ENCODE results near the gene PHACTR2. TPM values are rescaled to one million over a fixed set of nuclear protein-coding genes. Genes with fewer than 3 reads are reported as not detected.

The PHACTR2 gene
- total RNA-seq, 1 experiment from 2014 or later, result 39.8 TPM

DNA sequence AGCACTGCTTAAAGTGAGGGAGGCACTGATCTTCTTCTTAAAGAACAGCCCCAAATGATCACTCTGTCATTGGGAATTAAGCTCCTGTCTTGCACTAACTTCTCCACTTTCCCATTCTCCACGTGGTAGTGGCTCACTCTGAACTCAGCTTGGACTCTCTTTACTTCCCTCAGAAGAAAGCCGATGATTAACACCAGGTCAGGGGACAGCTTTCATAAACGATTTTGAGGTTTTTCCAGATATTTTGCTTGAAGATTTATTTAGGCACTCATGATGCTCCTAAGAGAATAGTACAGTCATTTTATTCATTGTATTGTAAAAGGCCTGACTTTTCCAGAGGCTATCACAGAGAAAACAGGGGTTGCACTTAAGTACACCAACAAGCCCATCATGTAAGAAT lies 84.4 kb downstream of the PHACTR2 start:
- CTCF ChIA-PET, result no interaction called here
- no TSS peak for BruUV-seq (replicated peaks)

DNA sequence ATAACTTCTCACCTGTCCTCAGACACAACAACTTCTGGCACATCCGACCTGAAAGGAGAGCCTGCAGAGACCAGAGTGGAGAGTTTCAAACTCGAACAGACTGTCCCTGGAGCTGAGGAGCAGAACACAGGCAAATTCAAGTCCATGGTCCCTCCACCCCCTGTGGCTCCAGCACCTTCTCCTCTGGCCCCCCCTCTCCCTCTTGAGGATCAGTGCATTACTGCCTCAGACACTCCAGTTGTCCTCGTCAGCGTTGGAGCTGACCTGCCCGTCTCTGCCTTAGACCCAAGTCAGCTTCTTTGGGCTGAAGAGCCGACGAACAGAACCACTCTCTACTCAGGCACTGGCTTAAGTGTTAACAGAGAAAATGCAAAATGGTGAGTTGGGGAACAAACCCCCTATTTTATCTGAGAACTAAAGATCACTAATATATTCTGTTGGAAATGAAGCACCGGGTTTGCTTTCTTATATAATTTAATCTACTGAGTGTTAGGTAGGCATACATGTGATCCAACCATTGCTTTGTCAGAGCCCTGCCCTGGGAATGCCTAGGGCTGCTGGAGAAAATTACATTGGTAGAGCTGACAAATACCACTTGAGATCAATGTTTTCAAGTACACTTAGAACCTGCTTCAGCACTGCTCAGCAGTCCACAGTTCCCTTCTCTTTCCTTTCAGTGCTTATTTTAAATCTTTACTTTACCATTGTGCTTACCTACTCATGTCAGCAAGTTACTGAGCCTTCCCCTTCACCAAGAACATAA lies 87.8 kb downstream of the PHACTR2 start:
- intact Hi-C loops (cut with micrococcal nuclease; ENCODE audit: unreplicated experiment), result no loop called here
- H3F3A ChIP-seq (ENCODE audit: insufficient read depth, low read depth), result no peaks in the 10 kb centered on the region
- H4K20me1 ChIP-seq (ENCODE audit: insufficient read depth), result no peaks in the 10 kb centered on the region
- H3K79me2 ChIP-seq (ENCODE audit: low read depth), result no peaks in the 10 kb centered on the region
- H3K9me2 ChIP-seq (ENCODE audit: insufficient read depth), result no peaks in the 10 kb centered on the region; the same call in 1 of the 2 replicates
- ChIA-PET POLR2A (ENCODE audit: unreplicated experiment) (no interaction called here), CTCF (no interaction called here)
- no peak for DNase-seq
- no peaks in the 10 kb centered on the region for H3K9me3 ChIP-seq (ENCODE audit: insufficient read depth, low read depth)
- H3K4me1 ChIP-seq (replicated peaks; ENCODE audit: insufficient read depth), result no peaks in the 10 kb centered on the region
- H2AFZ ChIP-seq, result no peak overlapping the region
- TF ChIP-seq, protein P1, sequence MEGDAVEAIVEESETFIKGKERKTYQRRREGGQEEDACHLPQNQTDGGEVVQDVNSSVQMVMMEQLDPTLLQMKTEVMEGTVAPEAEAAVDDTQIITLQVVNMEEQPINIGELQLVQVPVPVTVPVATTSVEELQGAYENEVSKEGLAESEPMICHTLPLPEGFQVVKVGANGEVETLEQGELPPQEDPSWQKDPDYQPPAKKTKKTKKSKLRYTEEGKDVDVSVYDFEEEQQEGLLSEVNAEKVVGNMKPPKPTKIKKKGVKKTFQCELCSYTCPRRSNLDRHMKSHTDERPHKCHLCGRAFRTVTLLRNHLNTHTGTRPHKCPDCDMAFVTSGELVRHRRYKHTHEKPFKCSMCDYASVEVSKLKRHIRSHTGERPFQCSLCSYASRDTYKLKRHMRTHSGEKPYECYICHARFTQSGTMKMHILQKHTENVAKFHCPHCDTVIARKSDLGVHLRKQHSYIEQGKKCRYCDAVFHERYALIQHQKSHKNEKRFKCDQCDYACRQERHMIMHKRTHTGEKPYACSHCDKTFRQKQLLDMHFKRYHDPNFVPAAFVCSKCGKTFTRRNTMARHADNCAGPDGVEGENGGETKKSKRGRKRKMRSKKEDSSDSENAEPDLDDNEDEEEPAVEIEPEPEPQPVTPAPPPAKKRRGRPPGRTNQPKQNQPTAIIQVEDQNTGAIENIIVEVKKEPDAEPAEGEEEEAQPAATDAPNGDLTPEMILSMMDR (conservative IDR thresholded peaks at IDR 0.05), result no peak
- no peak for TF ChIP-seq EZH2 (IDR thresholded peaks at IDR 0.05; ENCODE audit: low read depth)
- no peak overlapping the region for H3K4me2 ChIP-seq
- H3K36me3 ChIP-seq (ENCODE audit: low read depth), result no peaks in the 10 kb centered on the region
- no TSS peak for BruUV-seq (replicated peaks)
- H3K4me3 ChIP-seq, result no peak overlapping the region
- no peak overlapping the region for H3K27ac ChIP-seq
- no peaks in the 10 kb centered on the region for H3K27me3 ChIP-seq (ENCODE audit: insufficient read depth, low read depth)

More for the DNA sequence above, 84.4 kb downstream of the PHACTR2 start:
- H4K20me1 ChIP-seq (ENCODE audit: insufficient read depth), result no peaks in the 10 kb centered on the region
- no peak overlapping the region for H2AFZ ChIP-seq
- H3K9me3 ChIP-seq (ENCODE audit: insufficient read depth, low read depth), result no peaks in the 10 kb centered on the region
- TF ChIP-seq, protein P1 (conservative IDR thresholded peaks at IDR 0.05), result no peak
- no peak for TF ChIP-seq EZH2 (IDR thresholded peaks at IDR 0.05; ENCODE audit: low read depth)
- H3K36me3 ChIP-seq (ENCODE audit: low read depth), result no peaks in the 10 kb centered on the region
- H3K4me1 ChIP-seq (replicated peaks; ENCODE audit: insufficient read depth), result no peaks in the 10 kb centered on the region
- no peak for DNase-seq
- no peak overlapping the region for H3K4me2 ChIP-seq
- H3K4me3 ChIP-seq, result no peak overlapping the region
- H3K27me3 ChIP-seq (ENCODE audit: insufficient read depth, low read depth), result no peaks in the 10 kb centered on the region
- H3F3A ChIP-seq (ENCODE audit: insufficient read depth, low read depth), result no peaks in the 10 kb centered on the region
- POLR2A ChIA-PET (ENCODE audit: unreplicated experiment), result interaction anchor here (0.6 kb wide), 1 partner anchor 179 kb away, joined by 5 read pairs; no protein-coding TSS in a partner anchor
- intact Hi-C loops (cut with micrococcal nuclease; ENCODE audit: unreplicated experiment), result no loop called here
- H3K79me2 ChIP-seq (ENCODE audit: low read depth), result no peaks in the 10 kb centered on the region
- no peaks in the 10 kb centered on the region for H3K9me2 ChIP-seq (ENCODE audit: insufficient read depth)
- no peak overlapping the region for H3K27ac ChIP-seq

DNA sequence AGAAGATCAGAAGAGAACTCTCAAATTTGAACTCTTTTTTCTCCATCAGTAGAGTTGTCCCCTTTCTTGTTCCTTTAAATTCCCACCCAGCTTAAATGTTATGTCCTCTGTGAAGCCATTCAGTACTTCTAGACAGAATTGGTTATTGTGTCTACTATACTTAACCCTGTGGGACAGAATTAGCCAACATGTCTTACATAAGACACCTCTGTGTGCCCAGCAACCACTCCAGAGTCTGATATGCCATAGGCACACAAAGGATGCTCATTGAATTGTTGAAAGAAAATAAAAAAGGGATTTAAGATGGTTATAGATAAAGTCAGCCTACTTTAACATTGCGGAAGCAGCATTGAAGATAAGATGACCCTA lies 88.4 kb downstream of the PHACTR2 start:
- ChIA-PET POLR2A (ENCODE audit: unreplicated experiment) (no interaction called here), CTCF (no interaction called here)
- Histone ChIP-seq H3F3A (ENCODE audit: insufficient read depth, low read depth) (no peaks in the 10 kb centered on the region), H3K9me3 (ENCODE audit: insufficient read depth, low read depth) (no peaks in the 10 kb centered on the region), H3K4me2 (no peak overlapping the region), H3K27me3 (ENCODE audit: insufficient read depth, low read depth) (no peaks in the 10 kb centered on the region), H4K20me1 (ENCODE audit: insufficient read depth) (no peaks in the 10 kb centered on the region), H3K27ac (no peak overlapping the region), H3K4me1 (replicated peaks; ENCODE audit: insufficient read depth) (no peaks in the 10 kb centered on the region), H3K4me3 (no peak overlapping the region), H3K36me3 (ENCODE audit: low read depth) (no peaks in the 10 kb centered on the region), H3K9me2 (ENCODE audit: insufficient read depth) (no peaks in the 10 kb centered on the region; the same call in 1 of the 2 replicates), H2AFZ (no peak overlapping the region), H3K79me2 (ENCODE audit: low read depth) (no peaks in the 10 kb centered on the region)
- no peak for DNase-seq
- TF ChIP-seq EZH2 (IDR thresholded peaks at IDR 0.05; ENCODE audit: low read depth), result no peak
- BruUV-seq (replicated peaks), result no TSS peak
- intact Hi-C loops (cut with micrococcal nuclease; ENCODE audit: unreplicated experiment), result no loop called here
